HCT116 (cell line): ENCODE measurements around the gene OTUD4. TPM values are rescaled to one million over a fixed set of nuclear protein-coding genes. Genes with fewer than 3 reads are reported as not detected.

Experiments used
- ATAC-seq: fragments of 200-7000 bp; cut with Tn5 transposase; 2 replicates; pipeline ENCODE4 v1.9.1; 2020; ENCODE audit warnings: mild to moderate bottlenecking, moderate library complexity
- BruUV-seq: library from RNA; stranded (reverse); fragments of 400-500 nt; replicated peaks from 2 replicates; lab custom pipeline; 2021; lab: Mats Ljungman, UMichigan
- CTCF ChIA-PET: fragments of 300-600 bp; sonication (Branson Sonifier 250); formaldehyde crosslinking; loops from one replicate; lab custom pipeline; 2021; ENCODE audit warnings: antibody characterized with exemption; lab: Charles Lee
- POLR2A ChIA-PET: fragments of 300-600, 350-600 bp; sonication (Branson Sonifier 250); formaldehyde crosslinking; loops from one replicate; lab custom pipeline; 2021; ENCODE audit warnings: antibody characterized with exemption; lab: Charles Lee
- RAD21 ChIA-PET, 2 experiments: fragments of 300-600 bp; sonication (Branson Sonifier 250); formaldehyde crosslinking; loops; one replicate each; lab custom pipeline; 2023; ENCODE audit warnings: low total read pairs in 2 of 2; ENCODE audit not compliant: uncharacterized antibody in 2 of 2, unreplicated experiment in 2 of 2, low non-redundant PET in 1 of 2; lab: Charles Lee
- DNase-seq: peaks from one replicate; pipeline ENCODE4 v3.0.0-alpha.2; 2010; ENCODE audit warnings: low read depth, low spot score
- H2AFZ ChIP-seq: fragments of 200-600 bp; shearing (Covaris generic), sonication (generic); 2 replicates; pipeline ENCODE4 v1.6.1; 2017; ENCODE audit warnings: low read depth, mixed run types, mixed read lengths, antibody characterized with exemption, low read length; ENCODE audit not compliant: poor library complexity, severe bottlenecking
- H3K27ac ChIP-seq: 2 replicates; pipeline ENCODE4 v1.5.1; 2012; ENCODE audit warnings: low read depth, low read length
- H3K27me3 ChIP-seq: fragments of 200-600 bp; sonication (generic); 2 replicates; pipeline ENCODE4 v1.6.1; 2016; ENCODE audit warnings: mixed run types, low read length, mixed read lengths; ENCODE audit not compliant: insufficient read depth
- H3K36me3 ChIP-seq, 2 experiments: fragments of 200-500 bp in 1 of 2; fragments of 200-600 bp in 1 of 2; sonication (Bioruptor generic) in 1 of 2; sonication (generic) in 1 of 2; 2 replicates each; pipeline versions ENCODE4 v1.5.1 to v1.6.1; 2014 to 2016; ENCODE audit warnings: low read length in 2 of 2, inconsistent platforms in 1 of 2, mixed read lengths in 1 of 2, mixed run types in 1 of 2; ENCODE audit not compliant: insufficient read depth in 2 of 2, control insufficient read depth in 1 of 2
- H3K4me1 ChIP-seq, 2 experiments: fragments of 200-600 bp in 1 of 2; sonication (generic) in 1 of 2; 2 replicates each; pipeline versions ENCODE4 v1.5.1 to v1.6.1; 2012 to 2017; ENCODE audit warnings: low read length in 2 of 2, inconsistent platforms in 1 of 2, mild to moderate bottlenecking in 1 of 2, mixed read lengths in 1 of 2, mixed run types in 1 of 2, moderate library complexity in 1 of 2; ENCODE audit not compliant: insufficient read depth in 2 of 2, control insufficient read depth in 1 of 2
- H3K4me2 ChIP-seq: fragments of 200-600 bp; sonication (generic); 2 replicates; pipeline ENCODE4 v1.6.1; 2017; ENCODE audit warnings: mixed run types, low read length, mixed read lengths
- H3K4me3 ChIP-seq, 2 experiments: fragments of 200-600 bp in 1 of 2; sonication (generic) in 1 of 2; replicated peaks in 1 of 2; 2 replicates each; pipeline ENCODE4 v1.5.1; 2011 to 2016; ENCODE audit warnings: low read length in 2 of 2, control low read depth in 1 of 2, low read depth in 1 of 2, mild to moderate bottlenecking in 1 of 2, mixed read lengths in 1 of 2, mixed run types in 1 of 2
- H3K79me2 ChIP-seq: fragments of 200-600 bp; sonication (generic); 2 replicates; pipeline ENCODE4 v1.6.1; 2017; ENCODE audit warnings: mild to moderate bottlenecking, mixed run types, low read length, moderate library complexity, mixed read lengths; ENCODE audit not compliant: insufficient read depth
- H3K9ac ChIP-seq: fragments of 200-600 bp; sonication (generic); 2 replicates; pipeline ENCODE4 v1.6.1; 2016; ENCODE audit warnings: low read length, mixed read lengths
- H3K9me2 ChIP-seq: fragments of 200-600 bp; sonication (generic), shearing (Covaris generic); 2 replicates; pipeline ENCODE4 v1.6.1; 2017; ENCODE audit warnings: mixed run types, mild to moderate bottlenecking, moderate library complexity; ENCODE audit not compliant: insufficient read depth
- H3K9me3 ChIP-seq, 2 experiments: fragments of 200-500 bp in 1 of 2; fragments of 200-600 bp in 1 of 2; sonication (Bioruptor generic) in 1 of 2; sonication (generic) in 1 of 2; 2 replicates each; pipeline ENCODE4 v1.6.1; 2014 to 2017; ENCODE audit warnings: low read length in 2 of 2, mixed read lengths in 2 of 2, inconsistent platforms in 1 of 2, low read depth in 1 of 2, mild to moderate bottlenecking in 1 of 2, mixed run types in 1 of 2, moderate library complexity in 1 of 2; ENCODE audit not compliant: control insufficient read depth in 1 of 2, insufficient read depth in 1 of 2
- H4K20me1 ChIP-seq: fragments of 200-600 bp; sonication (generic), shearing (Covaris generic); 2 replicates; pipeline ENCODE4 v1.6.1; 2017; ENCODE audit warnings: mixed run types, mild to moderate bottlenecking, moderate library complexity; ENCODE audit not compliant: insufficient read depth
- POLR2AphosphoS5 ChIP-seq: IDR thresholded peaks from 2 replicates; pipeline ENCODE4 v1.6.1; 2011; ENCODE audit warnings: mild to moderate bottlenecking, low read depth, low read length, moderate library complexity
- SRF ChIP-seq: IDR thresholded peaks from 2 replicates; pipeline ENCODE4 v1.6.1; 2012; ENCODE audit warnings: low read depth
- ZNF274 ChIP-seq: fragments of 200-500 bp; sonication (Bioruptor generic); IDR thresholded peaks from 2 replicates; pipeline ENCODE4 v1.6.1; 2014; ENCODE audit warnings: mild to moderate bottlenecking, low read depth, low read length, inconsistent platforms
- intact Hi-C: fragments of 100-400 bp; cut with micrococcal nuclease; formaldehyde crosslinking; loops from 2 replicates; pipeline ENCODE4 v1.10.0; 2022
- total RNA-seq: library from RNA; stranded (reverse); gene quantifications from one replicate; pipeline ENCODE4 v1.2.1, GENCODE V29; 2021; ENCODE audit not compliant: unreplicated experiment
- TF ChIP-seq, protein P1 (sequence below): IDR thresholded peaks from 2 replicates; pipeline ENCODE4 v1.6.1; 2012; ENCODE audit warnings: low read depth
- TF ChIP-seq, protein P2 (sequence below): IDR thresholded peaks from 2 replicates; pipeline ENCODE4 v1.6.1; 2012

Gene OTUD4
- total RNA-seq, 1 experiment from 2014 or later = 37.2 TPM

DNA sequence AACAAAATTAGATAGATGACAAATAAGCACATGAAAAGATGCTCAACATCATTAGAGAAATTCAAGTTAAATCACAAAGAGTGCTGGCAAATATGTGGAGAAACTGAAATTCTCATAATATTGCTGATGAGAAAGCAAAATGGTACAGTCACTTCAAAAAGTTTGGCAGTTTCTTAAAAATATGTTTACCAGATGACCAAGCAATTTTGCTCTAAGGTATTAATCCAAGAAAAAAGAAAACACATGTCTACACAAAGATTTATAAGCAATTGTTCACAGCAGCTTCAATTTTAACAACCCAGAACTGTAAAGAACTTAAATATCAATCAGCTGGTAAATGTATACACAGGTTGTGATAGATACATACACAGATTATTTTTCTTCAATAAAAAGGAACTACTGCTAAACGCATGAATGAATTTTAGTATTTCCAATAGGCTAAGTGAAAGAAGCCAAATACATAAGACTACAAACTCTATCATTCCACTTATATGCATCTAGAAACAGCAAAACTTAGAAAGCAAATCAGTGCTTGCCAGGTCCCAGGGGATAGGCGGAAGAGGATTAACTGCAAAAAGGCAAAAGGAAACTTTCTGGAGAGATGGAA, 11.7 kb downstream of the OTUD4 start:
- ATAC-seq = no peak
- POLR2A ChIA-PET = no interaction called here
- no peak overlapping the region for H2AFZ ChIP-seq
- H3K9ac ChIP-seq = no peak overlapping the region
- no peak overlapping the region for H3K4me3 ChIP-seq
- H3K4me1 ChIP-seq = no peaks in the 10 kb centered on the region
- no peak overlapping the region for H3K27ac ChIP-seq
- BruUV-seq = no TSS peak
- intact Hi-C loops = no loop called here
- H3K36me3 ChIP-seq = peaks cover 16 to 23% of the 10 kb centered on the region in 2 experiments; a peak in 2 of 4 replicates
- H3K79me2 ChIP-seq = peaks cover 82% of the 10 kb centered on the region
- 0 out of 2 replicates have a peak, but pooled peaks cover 5% of the 10 kb centered on the region for H4K20me1 ChIP-seq
- DNase-seq = no peak
- no peaks in the 10 kb centered on the region for H3K27me3 ChIP-seq
- H3K9me3 ChIP-seq = no peaks in the 10 kb centered on the region
- H3K9me2 ChIP-seq = no peaks in the 10 kb centered on the region; the same call in 1 of the 2 replicates
- RAD21 ChIA-PET = no interaction called here
- no peak overlapping the region for H3K4me2 ChIP-seq
- CTCF ChIA-PET = interaction anchor here (0.9 kb wide), 1 partner anchor 14 kb away, joined by 3 read pairs; no protein-coding TSS in a partner anchor
- no peak for TF ChIP-seq SRF
- TF ChIP-seq, protein P1, sequence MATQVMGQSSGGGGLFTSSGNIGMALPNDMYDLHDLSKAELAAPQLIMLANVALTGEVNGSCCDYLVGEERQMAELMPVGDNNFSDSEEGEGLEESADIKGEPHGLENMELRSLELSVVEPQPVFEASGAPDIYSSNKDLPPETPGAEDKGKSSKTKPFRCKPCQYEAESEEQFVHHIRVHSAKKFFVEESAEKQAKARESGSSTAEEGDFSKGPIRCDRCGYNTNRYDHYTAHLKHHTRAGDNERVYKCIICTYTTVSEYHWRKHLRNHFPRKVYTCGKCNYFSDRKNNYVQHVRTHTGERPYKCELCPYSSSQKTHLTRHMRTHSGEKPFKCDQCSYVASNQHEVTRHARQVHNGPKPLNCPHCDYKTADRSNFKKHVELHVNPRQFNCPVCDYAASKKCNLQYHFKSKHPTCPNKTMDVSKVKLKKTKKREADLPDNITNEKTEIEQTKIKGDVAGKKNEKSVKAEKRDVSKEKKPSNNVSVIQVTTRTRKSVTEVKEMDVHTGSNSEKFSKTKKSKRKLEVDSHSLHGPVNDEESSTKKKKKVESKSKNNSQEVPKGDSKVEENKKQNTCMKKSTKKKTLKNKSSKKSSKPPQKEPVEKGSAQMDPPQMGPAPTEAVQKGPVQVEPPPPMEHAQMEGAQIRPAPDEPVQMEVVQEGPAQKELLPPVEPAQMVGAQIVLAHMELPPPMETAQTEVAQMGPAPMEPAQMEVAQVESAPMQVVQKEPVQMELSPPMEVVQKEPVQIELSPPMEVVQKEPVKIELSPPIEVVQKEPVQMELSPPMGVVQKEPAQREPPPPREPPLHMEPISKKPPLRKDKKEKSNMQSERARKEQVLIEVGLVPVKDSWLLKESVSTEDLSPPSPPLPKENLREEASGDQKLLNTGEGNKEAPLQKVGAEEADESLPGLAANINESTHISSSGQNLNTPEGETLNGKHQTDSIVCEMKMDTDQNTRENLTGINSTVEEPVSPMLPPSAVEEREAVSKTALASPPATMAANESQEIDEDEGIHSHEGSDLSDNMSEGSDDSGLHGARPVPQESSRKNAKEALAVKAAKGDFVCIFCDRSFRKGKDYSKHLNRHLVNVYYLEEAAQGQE = no peak
- TF ChIP-seq, protein P2, sequence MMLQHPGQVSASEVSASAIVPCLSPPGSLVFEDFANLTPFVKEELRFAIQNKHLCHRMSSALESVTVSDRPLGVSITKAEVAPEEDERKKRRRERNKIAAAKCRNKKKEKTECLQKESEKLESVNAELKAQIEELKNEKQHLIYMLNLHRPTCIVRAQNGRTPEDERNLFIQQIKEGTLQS = no peak
- no peak for TF ChIP-seq POLR2AphosphoS5
- TF ChIP-seq ZNF274 = no peak
